ENCODE data around the gene FIZ1.

Gene FIZ1

GRCh38 chr19:55613396-55613795 lies 14.1 kb upstream of the FIZ1 start:
- FAIRE-seq: no peak

GRCh38 chr19:55611983-55612645 lies 12.8 kb upstream of the FIZ1 start:
- FAIRE-seq: no peak

GRCh38 chr19:55611300-55611982 lies 12.1 kb upstream of the FIZ1 start:
- FAIRE-seq: no peak

GRCh38 chr19:55609326-55609725 lies 10.0 kb upstream of the FIZ1 start:
- FAIRE-seq: no peak

GRCh38 chr19:55606817-55607216 lies 7.5 kb upstream of the FIZ1 start:
- FAIRE-seq: no peak

- FAIRE-seq: no peak
Measured at GRCh38 chr19:55606471-55606787, 7.1 kb upstream of the FIZ1 start.

- no peak for FAIRE-seq
Measured at GRCh38 chr19:55605637-55606470, 6.5 kb upstream of the FIZ1 start, which contains the start of gene ZNF865. ZNF865 (plus strand) TSS chr19:55605647; CDS start chr19:55613619, 7,972 bp downstream.

DNA sequence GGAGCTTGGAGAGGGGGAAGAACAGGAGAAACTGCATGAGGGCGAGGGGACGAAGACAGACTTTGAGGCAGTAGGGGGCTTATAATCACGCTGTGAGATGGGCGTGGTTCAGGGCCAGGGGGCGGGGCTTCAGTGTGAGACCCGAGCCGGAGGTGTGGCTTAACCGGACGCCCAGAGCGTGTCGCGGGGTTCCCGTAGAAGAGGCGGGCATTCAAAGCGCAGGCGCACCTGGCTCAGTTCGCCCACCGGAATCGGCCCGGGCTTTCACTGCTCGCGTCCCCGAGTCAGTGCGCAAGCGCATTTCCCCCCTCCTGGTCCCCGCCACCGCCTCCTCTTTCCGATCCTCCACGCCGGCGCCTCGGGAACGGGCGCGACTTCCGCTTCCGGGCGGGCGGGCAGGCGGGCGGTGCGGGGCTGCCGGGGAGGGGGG lies 5.9 kb upstream of the FIZ1 start:
- peak; percentile 83 for FAIRE-seq

DNA sequence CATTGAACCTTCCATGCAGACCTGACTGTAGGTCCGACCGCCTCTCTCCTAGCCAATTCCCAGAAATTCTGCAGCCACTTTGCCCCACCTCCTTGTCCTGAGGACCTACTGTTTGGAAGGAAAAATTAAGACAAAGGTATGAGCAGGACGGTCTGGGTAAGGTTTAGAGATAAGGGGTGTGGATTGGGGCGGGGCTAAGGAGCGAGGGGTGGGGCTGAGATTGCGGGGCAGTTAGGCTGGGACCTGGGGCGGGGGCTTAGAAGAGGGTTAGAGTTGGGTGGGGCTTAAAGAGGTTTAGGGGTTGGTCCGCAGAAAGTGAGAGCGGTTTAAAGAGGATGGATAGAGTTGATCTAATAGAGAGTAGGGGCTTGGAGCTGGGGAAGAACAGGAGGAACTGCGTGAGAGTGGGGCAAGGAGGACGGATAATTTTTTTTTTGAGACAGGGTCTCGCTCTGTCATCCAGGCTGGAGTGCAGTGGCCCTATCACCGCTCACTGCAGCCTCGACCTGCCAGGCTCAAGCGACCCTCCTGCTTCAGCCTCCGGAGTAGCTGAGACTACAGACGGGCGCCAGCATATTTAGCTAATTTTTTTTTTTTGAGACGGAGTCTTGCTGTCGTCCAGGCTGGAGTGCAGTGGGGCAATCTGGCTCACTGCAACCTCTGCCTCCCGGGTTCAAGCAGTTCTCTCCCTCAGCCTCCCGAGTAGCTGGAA lies 4.4 kb upstream of the FIZ1 start:
- no peak for FAIRE-seq

DNA sequence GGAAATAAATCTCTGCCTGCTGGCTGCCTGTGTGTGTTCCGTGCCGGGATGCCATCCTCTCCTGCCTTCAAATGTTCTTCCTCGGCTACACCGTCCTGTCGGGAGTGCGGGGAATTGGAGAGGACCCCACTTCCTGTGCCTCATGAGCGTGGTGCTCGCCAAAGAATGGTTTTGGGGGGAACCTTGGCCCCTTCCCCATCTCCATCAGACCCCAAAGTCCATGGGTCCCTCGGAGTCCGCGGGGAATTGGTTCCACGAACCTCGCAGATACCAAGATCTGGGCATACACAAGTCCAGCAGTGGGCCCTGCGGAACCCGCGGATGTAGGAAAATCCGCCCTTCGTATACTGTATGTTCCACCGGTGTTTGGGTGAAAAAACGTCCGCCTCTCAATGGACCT lies 3.8 kb upstream of the FIZ1 start:
- FAIRE-seq: no peak

DNA sequence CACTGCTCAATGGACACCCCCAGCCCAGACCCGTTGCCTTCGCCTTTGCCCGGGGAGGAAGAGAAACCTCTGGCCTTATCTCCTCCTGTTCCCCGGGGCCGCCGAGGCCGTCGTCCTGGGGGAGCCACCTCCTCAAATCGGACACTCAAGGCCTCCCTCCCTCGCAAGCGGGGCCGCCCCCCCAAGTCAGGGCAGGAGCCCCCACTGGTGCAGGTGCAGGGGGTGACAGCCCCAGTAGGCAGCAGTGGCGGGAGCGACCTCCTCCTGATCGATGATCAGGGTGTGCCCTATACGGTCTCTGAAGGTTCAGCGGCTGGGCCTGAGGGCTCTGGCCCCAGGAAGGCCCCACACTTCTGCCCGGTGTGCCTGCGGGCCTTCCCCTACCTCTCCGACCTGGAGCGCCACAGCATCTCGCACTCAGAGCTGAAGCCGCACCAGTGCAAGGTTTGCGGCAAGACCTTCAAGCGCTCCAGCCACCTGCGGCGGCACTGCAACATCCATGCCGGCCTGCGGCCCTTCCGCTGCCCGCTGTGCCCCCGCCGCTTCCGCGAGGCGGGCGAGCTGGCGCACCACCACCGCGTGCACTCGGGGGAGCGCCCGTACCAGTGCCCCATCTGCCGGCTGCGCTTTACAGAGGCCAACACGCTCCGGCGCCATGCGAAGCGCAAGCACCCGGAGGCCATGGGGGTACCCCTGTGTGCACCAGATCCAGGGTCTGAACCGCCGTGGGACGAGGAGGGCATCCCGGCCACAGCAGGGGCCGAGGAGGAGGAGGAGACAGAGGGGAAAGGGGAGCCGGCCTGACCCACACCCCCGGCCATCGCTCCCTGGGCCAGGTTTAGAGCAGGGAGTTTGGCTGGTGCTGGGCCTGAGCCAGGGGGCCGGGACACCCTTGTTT lies 3.0 kb upstream of the FIZ1 start:
- FAIRE-seq: no peak

- FAIRE-seq: no peak
Measured at GRCh38 chr19:55601084-55601483, 1.8 kb upstream of the FIZ1 start.

DNA sequence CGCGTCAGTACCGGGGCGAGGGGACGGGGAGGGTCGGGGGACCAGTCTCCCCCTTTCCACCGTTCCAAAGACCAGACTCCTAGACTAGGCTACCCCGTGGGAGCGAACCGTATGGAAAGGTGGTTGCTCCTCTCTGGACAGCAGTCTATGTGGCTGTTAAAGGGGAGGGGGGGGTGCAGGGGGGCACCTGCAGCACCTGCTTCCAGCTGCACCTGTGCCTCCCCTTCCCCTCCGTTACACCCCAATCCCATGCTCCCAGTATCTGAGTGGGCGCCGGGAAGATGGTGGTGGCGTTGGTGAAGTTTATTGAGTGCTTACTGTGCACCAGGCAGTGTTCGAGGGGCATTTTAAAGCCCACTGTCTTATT lies 1.3 kb upstream of the FIZ1 start:
- no peak for FAIRE-seq

GRCh38 chr19:55599842-55600661 lies 735 bp upstream of the FIZ1 start, which contains the start of gene ZNF524:
ZNF524 (plus strand) TSS chr19:55600288; CDS start chr19:55602113, 1,825 bp downstream.
- FAIRE-seq: no peak

GRCh38 chr19:55598719-55599467 lies 424 bp downstream of the FIZ1 start:
- peak; percentile 98 for FAIRE-seq

GRCh38 chr19:55598034-55598433 lies 1.3 kb downstream of the FIZ1 start:
- FAIRE-seq: no peak

DNA sequence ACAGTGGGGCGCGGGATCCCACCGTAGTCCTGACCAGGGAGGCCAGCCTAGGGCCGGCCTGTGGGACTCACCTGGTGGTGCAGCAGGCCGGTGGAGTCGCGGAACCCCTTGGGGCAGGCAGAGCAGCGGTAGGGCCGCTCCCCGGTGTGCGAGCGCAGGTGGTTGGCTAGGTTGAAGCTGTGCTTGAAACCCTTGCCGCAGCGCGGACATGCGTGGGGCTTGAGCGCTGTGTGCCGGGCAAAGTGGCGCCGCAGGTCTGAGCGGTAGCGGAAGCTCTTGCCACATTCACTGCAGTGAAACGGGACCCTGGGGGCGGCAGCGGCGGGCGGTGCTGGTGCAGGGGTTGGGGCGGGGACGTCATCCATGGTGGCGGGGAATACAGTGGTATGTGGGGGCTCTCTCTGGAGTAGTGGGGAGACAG lies 1.8 kb downstream of the FIZ1 start:
- FAIRE-seq: no peak

DNA sequence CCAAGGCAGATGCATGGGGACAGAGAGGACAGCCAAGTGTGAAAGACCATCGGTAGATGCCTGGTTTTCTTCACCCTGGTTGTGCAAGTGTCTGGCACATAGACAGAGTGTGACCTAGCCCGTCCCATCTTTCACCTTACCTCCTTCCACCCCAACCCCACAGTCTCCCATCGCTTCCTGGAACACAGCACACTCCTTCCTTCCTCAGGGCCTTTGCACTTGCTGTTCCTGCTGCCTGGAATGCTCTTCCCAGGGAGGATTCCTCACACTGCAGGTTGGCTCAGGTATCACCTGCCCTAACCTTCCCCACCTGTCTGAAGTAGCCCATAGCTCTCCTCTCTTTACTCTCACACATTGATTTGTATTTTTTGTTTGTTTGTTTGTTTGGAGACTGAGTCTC lies 3.0 kb downstream of the FIZ1 start:
- no peak for FAIRE-seq

DNA sequence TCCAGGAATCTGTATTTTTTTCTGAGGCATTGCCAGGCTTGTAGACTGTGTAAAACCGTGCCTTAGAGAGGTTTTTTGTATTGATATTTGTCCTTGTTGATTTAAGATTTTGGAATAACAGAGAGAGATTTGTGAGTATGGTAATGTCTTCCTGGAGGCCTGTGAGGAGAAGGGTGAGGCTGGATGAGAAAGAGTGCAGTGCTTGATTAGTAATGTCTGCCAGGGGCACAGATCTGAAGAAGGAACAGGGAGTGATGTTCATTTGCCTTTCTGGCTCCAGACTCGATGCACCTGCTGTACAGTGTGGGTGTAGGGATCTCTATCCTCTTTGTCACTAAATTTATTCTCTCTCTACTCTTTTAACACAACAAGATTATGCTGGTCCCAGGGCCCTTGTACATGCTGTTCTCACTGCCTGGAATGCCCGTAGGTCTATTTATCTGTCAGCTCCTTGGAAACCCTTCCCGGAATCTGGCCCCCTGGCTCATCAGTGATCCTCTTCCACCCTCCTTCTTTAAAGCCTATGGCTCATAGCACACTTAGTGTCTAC lies 4.2 kb downstream of the FIZ1 start:
- FAIRE-seq: no peak
